Lower leg skin (tissue), 4 donors: ENCODE data around the gene PPARA. TPM values are rescaled to one million over a fixed set of nuclear protein-coding genes. Genes with fewer than 3 reads are reported as not detected.

Experiments used
- DNase-seq, 2 donors: peaks; one replicate each; pipeline ENCODE4 v3.0.0-alpha.2; 2019; ENCODE audit warnings: low spot score in 2 of 2
- H3K4me3 ChIP-seq: fragments of 200-600 bp; sonication (generic); 2 replicates; pipeline ENCODE4 v1.5.1; 2017; ENCODE audit warnings: mild to moderate bottlenecking, low read depth; ENCODE audit not compliant: poor library complexity, severe bottlenecking
- CTCF ChIP-seq, 3 donors: fragments of 450-650 bp; IDR thresholded peaks; one replicate each; pipeline ENCODE4 v1.5.1; 2016; ENCODE audit warnings: antibody characterized with exemption in 3 of 3, mild to moderate bottlenecking in 3 of 3, moderate library complexity in 2 of 3
- POLR2A ChIP-seq, 2 donors: fragments of 450-650 bp; IDR thresholded peaks; one replicate each; pipeline ENCODE4 v1.6.1; 2016 to 2017; ENCODE audit warnings: antibody characterized with exemption in 2 of 2, mild to moderate bottlenecking in 1 of 2, moderate library complexity in 1 of 2
- WGBS, 2 donors: methylation state at CpG; one replicate each; pipeline ENCODE4 v1.1.5; 2018; 5-methylcytosine and 5-hydroxymethylcytosine counted together
- intact Hi-C: fragments of 100-400 bp; cut with DNase I; formaldehyde crosslinking; loops from one replicate; pipeline ENCODE4 v1.15.0; 2023; ENCODE audit warnings: low total_unique reads
- total RNA-seq, 4 donors: library from RNA; depleted of rRNA; stranded (reverse); fragments of >200 nt; gene quantifications; one replicate each; pipeline ENCODE4 v1.1.0, GENCODE V29; 2016

The PPARA gene
- total RNA-seq, 4 donors from 2014 or later: 27.8 to 58.1 (median 37.8) TPM

- no peak for DNase-seq
- no peak overlapping the region for H3K4me3 ChIP-seq
- intact Hi-C loops: no loop called here
- WGBS, 2 donors: 93 to 95% methylated on average over 3 of the region's 3 CpGs
- TF ChIP-seq CTCF (IDR thresholded peaks at IDR 0.05): no peak
- TF ChIP-seq POLR2A (IDR thresholded peaks at IDR 0.05): no peak
These were observed 3.6 kb downstream of the PPARA start for GRCh38 chr22:46153930-46154329.

- WGBS, 2 donors: 66 to 70% methylated on average over 3 of the region's 3 CpGs
- TF ChIP-seq CTCF (IDR thresholded peaks at IDR 0.05) (no peak), POLR2A (IDR thresholded peaks at IDR 0.05) (no peak)
- DNase-seq: no peak
- H3K4me3 ChIP-seq: no peak overlapping the region
- intact Hi-C loops: no loop called here
These were observed 5.7 kb downstream of the PPARA start for GRCh38 chr22:46156031-46156430.

- no peak for DNase-seq
- H3K4me3 ChIP-seq: no peak overlapping the region
- intact Hi-C loops: no loop called here
- TF ChIP-seq CTCF (IDR thresholded peaks at IDR 0.05) (no peak), POLR2A (IDR thresholded peaks at IDR 0.05) (no peak)
- WGBS, 2 donors: 74 to 77% methylated on average over 7 of the region's 7 CpGs
These were observed 8.0 kb downstream of the PPARA start for GRCh38 chr22:46158283-46158682.

- TF ChIP-seq POLR2A (IDR thresholded peaks at IDR 0.05) (no peak), CTCF (IDR thresholded peaks at IDR 0.05) (no peak)
- H3K4me3 ChIP-seq: no peak overlapping the region
- no peak for DNase-seq
- intact Hi-C loops: no loop called here
- WGBS, 2 donors: 88 to 91% methylated on average over 7 of the region's 7 CpGs
These were observed 8.9 kb downstream of the PPARA start for GRCh38 chr22:46159212-46159611.

- DNase-seq: no peak
- intact Hi-C loops: no loop called here
These were observed 9.5 kb downstream of the PPARA start for GRCh38 chr22:46159777-46160176.

More at GRCh38 chr22:46159777-46160176, 9.5 kb downstream of the PPARA start:
- TF ChIP-seq CTCF (IDR thresholded peaks at IDR 0.05) (no peak), POLR2A (IDR thresholded peaks at IDR 0.05) (no peak)
- no peak overlapping the region for H3K4me3 ChIP-seq
- 74 to 76% methylated on average over 10 of the region's 10 CpGs for WGBS, 2 donors
